GM19395 (cell line): ENCODE data around the gene HYI.
"Not testable (repeated sequence)": the region's sequence is repeated elsewhere in the genome, so short reads cannot be mapped to it uniquely, and the experiment has no call there.

ENCODE experiments used
- ATAC-seq: cut with Tn5 transposase; IDR thresholded peaks from one replicate; pipeline ENCODE4 v1.9.1; 2021; ENCODE audit warnings: mild to moderate bottlenecking, moderate library complexity; ENCODE audit not compliant: unreplicated experiment

HYI gene

DNA sequence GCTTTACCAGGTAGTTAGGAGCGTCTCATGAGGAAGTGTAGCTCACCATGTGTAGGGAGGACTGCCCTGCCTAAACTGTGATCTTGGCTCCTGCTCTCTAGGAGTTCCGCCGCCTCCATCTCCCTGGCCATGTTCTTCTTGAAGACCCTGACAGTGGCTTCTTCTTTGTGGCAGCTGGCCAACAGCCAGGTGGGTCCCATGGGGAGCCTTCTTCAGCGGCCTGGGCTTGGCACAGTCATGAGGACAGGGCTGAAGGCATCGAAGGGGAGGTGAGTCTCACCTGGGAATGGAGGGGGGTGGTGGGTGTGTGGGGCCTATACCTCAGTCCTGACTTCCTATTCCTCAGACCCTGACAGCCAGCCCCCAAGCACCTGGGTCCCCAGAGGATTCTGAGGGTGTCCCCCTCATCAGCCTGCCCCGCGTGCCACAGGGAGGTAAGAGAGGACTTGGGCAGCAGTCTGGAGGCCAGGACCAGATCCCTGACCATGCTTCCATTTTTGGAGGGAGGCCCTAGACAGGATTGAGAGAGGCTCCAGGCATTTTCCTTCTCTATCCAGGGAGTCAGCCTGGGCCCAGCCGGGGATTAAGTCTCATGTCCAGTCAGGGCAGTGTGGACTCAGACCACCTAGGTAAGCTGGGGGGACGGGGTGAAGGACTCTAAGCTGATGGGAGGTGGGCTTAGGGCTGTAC is 21.4 kb downstream of the HYI start:
- no peak for ATAC-seq

DNA sequence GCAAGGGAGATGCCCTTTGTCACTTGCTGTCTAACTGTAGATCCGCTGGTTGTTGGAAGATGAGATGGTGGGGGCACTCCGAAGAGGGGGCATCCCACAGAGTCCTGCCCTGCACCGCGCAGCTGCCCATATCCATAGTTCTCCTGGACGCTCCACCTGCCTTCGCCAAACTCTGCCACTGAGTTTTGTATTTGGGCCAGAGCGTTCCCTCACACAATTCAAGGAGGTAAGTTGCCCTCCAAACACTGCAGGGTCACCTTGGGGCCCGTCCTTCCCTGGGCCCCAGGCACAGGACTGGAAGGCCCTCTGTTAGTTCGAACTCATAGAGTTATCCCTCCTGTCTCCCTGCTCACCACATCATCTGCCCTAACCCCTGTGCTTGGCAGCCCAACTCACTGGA is 22.1 kb downstream of the HYI start:
- ATAC-seq: no peak

DNA sequence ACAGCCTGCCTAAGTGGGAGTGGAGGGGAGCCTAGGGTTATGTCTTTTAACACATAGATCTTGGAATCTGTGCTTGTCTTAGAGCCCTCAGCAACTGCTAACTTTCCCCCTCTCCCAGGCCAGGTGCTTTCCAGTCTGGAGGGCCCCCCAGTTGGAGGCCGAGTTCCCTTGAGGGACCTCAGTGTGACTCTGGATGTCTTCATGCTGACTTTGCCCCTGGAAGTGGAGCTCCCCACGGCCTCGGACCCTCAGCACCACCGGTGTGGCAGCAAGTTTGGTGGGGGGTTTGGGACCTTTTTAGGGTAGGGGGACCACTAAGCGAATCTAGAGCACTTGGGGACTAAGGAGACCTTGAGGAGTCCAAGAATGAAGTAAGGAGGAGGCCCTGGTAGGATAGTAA is 22.9 kb downstream of the HYI start:
- ATAC-seq: no peak

DNA sequence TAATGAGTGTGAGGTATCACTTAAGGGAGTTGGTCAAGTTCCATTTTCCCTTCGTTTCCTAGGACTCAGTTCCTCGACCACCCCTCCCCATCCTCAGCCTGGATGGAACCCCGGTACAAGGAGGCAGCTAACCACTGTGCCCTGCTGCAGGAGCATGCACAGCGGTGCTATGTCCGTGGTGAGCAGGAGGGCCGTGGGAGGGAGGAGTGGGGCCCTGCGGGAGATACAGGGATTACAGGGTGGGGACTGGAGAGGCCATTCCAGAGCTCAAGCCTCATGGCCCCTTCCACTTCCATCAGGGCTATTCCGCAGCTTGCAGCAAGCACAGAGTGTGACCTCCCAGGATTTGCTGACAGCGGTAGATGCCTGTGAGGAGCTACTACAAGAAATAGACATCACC is 25.8 kb downstream of the HYI start:
- ATAC-seq: no peak

DNA sequence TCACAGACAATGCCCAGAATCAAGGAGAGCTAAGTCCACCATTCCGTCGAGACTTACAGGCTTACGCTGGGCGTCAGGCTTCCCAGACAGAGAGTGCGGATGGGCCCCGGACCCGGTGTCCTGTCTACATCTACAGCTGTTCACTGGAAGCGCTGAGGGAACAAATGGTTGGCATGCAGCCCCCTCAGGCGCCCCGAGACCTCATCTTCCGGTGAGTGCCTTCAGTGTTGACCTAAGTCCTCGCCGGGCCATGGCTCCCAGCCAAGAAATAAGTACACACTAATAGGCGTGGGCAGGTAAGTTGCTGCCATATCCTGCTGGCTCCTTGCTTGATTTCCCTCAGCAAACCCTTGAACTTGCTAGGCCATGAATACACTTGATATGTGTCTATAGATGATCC is 26.2 kb downstream of the HYI start:
- no peak for ATAC-seq

DNA sequence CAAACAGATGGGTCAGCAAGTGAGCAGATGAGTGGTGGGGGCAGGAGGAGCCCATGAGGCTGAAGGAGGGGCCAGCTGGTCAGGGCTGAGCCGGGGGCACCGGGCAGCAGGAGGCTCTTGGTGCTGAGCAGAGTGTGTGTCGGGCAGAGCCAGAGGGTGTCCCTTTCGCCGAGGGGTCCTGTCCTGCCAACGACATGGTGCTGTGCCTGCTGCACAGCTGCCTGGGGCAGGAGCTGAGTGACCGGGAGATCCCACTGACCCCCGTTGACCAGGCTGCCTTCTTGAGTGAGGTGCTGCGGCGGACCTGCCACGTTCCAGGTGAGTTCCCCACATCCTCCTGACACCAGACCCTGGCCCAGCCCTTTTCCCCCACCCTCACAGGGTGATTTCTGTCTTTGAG is 27.5 kb downstream of the HYI start:
- no peak for ATAC-seq

DNA sequence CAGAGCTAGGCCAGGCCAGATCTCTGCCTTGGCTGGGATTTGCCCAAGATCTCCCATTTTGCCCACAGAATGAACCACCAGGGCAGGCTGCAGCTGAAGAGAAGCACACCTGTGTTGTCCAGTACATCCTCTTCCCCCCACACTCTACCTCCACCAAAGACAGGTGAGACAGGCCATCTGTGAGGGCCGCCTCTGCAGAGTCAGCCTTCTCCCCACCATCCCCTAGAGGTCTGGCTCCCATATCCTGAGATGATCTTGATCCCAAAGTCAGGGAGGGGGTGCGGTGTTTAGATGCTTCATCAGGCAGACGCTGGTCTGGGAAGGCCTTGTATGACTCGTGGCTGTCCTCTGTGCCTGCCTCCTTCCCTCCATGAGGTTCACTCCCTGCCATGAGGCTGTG is 28.7 kb downstream of the HYI start:
- ATAC-seq: no peak

DNA sequence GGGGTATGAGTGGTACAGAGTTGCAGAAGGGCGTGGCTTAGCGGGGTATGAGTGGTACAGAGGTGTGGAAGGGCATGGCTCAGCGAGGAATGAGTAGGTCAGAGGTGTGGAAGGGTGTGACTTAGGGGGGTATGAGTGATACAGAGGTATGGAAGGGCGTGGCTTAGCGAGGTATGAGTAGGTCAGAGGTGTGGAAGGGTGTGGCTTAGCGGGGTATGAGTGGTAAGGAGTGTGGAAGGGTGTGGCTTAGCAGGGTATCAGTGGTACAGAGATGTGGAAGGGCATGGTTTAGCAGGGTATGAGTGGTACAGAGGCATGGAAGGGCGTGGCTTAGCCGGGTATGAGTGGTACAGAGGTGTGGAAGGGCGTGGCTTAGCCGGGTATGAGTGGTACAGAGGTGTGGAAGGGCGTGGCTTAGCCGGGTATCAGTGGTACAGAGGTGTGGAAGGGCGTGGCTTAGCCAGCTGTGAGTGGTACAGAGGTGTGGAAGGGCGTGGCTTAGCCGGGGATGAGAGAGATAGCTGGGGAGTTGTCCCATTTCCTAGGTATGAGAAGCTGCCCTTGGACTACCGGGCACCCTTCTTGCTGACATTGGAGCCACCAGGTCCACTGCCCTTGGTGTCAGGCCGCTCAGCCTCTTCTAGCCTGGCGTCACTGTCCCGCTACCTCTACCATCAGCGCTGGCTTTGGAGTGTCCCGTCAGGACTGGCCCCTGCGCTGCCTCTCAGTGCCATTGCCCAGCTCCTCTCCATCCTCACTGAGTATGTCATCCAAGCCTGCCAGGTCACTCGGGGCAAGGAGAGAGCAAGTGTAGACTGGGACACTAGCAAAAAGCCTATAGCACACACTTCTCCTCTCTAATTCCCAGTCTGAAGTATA is 29.8 kb downstream of the HYI start:
- ATAC-seq: no peak

DNA sequence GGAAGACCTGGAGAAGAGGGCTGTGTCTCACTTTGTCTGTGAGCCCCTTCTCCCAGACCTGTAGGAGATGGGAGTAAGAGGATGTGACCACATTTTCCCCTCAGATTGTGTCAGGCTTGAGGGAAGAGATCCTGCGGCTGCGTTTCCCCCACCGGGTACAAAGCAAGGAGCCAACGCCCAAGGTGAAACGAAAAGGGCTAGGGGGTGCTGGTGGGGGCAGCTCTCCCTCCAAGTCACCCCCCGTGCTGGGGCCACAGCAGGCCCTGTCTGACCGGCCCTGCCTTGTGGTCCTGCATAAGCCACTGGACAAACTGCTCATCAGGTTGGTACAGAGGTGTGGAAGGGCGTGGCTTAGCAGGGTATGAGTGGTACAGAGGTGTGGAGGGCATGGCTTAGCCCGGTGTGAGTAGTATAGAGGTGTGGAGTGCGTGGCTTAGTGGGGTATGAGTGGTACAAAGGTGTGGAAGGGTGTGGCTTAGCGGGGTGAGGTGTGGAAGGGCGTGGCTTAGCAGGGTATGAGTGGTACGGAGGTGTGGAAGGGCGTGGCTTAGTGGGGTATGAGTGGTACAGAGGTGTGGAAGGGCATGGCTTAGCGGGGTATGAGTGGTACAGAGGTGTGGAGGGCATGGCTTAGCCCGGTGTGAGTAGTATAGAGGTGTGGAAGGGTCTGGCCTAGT is 30.6 kb downstream of the HYI start:
- ATAC-seq: no peak

DNA sequence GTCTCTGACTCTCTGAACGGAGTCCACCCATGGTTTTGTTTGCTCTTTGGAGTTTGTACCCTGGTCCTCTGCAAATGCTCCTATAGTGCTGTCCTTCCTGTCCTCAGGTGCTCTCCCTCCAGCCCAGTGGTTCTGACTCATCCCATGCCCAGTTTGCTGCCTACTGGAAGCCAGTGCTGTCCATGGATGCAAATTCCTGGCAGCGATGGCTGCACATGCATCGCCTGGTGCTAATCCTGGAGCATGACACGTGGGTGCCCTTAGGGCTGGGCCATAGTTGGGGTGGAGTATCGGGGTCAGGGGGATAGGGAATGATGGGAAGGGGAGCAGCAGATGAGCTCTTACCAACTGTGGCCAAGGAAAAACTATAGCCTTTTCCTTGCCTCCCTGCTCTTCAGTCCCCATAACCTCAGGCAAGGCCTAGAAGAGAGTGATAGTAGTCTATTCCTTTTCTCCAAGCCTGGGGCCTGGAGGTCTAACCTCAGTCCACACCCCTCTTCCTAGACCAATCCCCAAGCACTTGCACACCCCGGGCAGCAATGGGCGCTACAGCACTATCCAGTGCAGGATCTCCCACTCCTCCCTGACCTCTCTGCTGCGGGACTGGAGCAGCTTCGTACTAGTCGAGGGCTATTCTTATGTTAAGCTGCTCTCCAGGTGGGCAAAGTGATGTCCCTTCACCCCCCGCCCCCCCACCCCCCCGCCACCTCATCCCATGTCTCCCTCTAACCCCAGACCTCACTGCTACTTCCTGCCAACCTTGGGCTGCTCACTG is 31.6 kb downstream of the HYI start:
- no peak for ATAC-seq

DNA sequence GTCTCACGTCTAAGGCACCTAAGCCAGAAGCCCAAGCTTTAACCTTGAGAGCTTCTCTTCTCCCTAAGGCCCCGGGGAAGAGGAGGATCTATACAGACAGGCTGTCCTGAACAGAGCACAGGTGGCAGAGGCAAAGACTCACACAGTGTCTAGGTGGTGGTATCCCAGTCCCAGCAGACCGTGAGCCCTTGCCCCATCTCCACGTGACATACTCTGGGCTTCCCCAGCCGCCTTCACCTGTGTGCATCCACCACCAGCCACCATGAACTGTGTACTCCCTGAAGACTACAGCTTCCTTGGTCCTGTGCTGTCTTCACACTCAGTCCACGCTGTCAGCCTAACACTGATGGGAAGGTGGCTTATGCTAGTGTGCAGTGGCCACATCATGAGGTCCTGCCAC is 32.3 kb downstream of the HYI start:
- no peak for ATAC-seq

DNA sequence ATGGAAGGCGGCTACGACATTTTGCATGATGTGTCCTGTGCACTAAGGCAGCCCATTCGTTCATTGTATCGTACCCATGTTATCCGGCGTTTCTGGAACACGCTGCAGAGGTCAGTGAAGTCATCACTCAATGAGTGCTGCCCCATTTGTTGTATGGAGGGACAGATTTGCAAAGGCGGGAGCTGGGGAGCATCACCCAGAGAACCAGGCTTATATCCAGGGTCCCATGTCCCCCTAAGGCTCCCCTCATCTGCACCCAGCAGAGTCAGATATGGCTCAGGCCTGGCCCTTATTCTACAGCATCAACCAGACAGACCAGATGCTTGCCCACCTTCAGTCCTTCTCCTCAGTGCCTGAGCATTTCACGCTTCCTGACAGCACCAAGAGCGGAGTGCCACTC is 32.9 kb downstream of the HYI start:
- ATAC-seq: no peak

DNA sequence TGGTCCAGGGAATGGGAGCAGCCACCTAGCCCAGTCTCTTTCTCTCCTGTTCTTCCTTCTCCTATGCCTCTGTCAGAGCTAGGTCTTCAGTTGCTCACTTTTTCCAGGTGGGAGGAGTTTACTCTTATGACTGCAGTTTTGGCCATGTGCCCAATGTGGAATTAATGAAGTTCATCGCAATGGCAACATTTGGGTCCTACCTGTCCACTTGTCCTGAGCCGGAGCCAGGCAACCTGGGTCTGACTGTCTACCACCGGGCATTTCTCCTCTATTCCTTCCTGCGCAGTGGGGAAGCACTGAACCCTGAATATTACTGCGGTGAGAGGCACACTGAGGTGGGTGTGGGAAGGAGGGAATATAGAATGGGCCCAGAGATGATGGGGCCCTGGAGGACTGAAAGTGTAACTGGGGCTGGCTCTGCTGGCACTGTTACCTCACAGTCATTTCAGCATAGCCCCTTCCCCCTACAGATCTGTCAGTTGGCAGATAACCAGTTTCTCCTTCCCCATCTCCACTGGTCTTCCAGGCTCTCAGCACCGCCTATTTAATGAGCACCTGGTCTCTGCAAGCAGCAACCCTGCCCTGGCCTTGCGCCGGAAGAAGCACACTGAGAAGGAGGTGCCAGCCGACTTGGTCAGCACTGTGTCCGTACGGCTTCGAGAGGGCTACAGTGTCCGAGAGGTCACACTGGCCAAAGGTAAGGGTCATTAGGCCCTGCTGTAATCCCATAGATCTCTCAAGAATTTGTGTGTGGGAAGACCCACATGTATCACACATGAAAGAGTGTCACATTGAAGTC is 33.9 kb downstream of the HYI start:
- ATAC-seq: no peak

DNA sequence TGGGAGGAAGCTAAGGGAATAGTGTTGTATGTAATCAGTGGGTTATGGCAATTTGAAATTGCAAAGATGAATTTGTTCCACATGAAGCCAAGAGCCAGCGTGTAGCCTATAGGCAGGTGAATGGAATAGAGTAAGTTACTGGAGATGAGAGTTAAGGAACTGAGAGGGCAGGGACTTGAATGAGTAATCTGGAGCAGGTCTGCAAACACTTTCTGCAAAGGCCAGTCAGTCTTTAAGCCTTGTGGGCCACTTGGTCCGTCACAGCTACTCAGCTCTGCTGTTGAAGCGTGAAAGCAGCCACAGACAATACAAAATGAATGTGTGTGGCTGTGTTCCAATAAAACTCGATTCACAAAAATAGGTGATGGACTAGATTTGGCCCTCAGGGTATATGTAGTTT is 34.9 kb downstream of the HYI start:
- no peak for ATAC-seq

DNA sequence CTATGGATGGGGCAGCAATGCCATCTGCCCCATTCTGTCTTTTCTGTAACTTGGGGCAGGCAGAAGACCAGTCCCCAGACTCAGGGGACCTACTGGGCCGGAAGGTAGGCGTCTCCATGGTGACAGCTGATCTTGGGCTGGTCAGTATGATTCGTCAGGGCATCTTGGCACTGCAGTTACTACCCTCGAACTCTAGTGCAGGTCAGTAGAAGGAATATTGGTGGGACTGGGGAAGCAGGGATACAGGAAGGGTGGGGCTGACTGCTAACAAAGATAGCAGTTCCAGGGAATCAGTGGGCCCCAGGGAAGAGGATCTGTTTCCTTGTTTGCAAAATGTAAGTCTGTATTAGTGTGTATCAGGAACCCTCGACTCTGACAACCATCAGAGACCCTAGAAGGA is 37.8 kb downstream of the HYI start:
- ATAC-seq: no peak

DNA sequence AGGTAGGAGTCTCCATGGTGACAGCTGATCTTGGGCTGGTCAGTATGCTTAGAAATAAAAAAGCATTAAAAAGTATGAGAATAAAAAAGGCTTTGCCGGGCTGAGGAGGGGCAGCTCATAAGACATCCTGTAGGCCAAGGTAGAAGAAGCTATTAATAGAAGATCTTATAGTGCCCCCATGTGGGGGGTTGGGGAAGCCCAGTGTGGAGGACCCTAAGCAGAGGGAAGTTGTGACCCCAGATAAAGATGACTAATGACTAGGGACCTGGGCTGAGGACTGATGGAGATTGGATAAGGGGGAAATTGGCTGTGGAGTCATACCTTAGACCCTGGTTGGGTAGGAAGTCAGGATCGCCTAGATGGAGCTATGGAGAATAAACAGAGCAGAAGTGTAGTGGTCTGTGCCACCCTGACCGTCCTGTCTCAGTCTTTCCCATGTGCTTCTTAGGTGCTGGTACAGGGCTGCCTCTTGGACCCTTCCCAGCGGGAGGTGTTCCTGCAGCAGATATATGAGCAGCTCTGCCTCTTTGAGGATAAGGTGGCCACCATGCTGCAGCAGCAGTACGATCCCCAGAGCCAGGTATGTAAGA is 39.0 kb downstream of the HYI start:
- no peak for ATAC-seq

DNA sequence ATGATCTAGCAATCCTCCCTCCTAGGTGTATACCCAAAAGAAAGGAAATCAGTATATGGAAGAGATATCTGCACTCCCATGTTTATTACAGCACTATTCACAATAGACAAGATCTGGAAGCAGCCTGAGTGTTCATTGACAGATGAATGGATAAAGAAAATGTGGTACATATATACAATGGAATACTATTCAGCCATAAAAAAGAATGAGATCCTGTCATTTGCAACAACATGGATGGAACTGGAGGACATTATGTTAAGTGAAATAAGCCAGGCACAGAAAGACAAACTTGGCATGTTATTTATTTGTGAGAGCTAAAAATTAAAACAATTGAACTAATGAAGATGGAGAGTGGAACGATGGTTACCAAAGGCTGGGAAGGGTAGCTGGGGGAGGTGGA is 40.3 kb downstream of the HYI start:
- not testable (repeated sequence) for ATAC-seq

DNA sequence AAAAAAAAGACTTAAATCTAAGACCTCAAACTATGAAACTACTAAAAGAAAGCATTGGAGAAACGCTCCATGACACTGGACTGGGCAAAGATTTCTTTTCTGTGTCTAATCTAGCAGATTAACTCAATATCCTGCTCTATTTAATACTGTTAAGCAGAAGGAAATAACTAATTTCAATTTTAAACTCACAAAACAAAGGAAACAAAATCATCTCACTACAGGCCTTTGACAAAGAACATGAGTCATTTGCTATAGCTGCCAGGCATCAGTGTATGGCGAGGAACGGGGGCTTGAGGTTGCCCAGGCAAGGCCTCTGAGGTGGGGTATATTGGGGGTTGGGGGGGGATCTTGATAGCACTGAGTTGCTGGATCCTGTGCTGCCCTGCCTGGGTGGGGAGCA is 43.2 kb downstream of the HYI start:
- ATAC-seq: no peak

DNA sequence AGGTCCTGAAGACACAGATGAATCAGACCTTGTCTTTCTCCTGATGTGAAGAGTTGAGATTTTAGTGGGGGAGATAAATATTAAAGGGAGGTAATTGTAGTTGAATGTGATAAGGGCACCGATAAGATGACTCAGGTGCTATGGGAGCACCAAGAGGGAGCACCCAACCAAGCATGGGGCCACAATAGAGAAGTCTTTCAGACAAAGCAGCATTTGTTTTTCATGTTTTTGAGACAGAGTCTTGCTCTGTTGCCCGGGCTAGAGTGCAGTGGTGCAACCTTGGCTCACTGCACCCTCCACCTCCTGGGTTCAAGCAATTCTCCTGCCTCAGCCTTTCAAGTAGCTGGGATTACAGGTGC is 47.9 kb downstream of the HYI start:
- ATAC-seq: no peak

DNA sequence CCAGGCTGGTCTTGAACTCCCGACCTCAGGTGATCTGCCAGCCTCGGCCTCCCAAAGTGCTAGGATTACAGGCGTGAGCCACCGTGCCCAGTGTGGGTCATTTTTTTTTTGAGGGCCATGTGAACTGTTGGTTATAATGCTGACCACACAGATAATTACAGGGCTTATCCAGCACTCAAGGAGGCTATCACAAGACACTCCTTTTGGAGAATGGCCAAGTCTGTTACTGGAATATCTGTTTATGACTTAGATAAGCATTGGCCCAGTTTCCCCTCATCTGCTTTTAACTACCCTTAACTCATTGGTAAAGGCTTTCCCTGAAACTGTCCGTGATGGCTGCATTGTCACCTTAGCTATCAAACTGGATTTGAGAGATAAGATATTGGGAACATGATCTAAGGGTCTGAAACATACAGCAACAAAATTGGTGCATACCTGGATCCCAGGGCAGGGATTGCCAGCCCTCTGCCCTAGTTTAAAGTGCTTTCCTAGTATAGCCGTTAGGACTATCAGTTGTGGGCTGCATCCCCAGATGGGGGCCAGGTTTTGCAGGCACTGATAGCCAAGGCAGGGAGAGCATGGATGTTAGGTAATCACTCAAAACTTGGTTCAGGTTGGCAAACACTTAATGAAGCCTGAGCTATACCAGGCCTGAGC is 48.4 kb downstream of the HYI start:
- no peak for ATAC-seq
